ENCODE results near the gene R3HDM4.

The R3HDM4 gene

DNA sequence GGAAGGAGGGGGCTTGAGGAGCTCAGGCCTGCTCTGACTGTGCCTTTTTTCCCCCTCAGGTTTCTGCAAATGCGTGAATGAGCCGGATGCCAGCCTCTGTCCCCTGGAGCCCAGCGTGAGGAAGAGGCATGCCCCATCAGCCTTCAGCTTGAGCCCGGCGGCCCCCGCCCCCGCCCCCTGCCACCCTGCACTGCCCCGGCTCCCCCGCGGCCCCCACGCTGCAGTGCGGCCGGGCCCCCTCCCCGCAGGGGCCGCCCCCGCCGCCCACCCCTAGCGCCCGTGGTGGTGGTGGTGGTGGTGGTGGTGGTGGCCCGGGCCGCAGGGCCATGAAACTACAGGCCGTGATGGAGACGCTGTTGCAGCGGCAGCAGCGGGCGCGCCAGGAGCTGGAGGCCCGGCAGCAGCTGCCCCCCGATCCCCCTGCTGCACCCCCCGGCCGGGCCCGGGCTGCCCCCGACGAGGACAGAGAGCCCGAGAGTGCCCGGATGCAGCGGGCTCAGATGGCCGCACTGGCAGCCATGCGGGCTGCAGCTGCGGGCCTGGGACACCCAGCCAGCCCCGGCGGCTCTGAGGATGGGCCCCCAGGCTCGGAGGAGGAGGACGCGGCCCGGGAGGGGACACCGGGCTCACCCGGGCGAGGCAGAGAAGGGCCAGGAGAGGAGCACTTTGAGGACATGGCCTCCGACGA is 16.3 kb upstream of the R3HDM4 start:
- no peak for DNase-seq

DNA sequence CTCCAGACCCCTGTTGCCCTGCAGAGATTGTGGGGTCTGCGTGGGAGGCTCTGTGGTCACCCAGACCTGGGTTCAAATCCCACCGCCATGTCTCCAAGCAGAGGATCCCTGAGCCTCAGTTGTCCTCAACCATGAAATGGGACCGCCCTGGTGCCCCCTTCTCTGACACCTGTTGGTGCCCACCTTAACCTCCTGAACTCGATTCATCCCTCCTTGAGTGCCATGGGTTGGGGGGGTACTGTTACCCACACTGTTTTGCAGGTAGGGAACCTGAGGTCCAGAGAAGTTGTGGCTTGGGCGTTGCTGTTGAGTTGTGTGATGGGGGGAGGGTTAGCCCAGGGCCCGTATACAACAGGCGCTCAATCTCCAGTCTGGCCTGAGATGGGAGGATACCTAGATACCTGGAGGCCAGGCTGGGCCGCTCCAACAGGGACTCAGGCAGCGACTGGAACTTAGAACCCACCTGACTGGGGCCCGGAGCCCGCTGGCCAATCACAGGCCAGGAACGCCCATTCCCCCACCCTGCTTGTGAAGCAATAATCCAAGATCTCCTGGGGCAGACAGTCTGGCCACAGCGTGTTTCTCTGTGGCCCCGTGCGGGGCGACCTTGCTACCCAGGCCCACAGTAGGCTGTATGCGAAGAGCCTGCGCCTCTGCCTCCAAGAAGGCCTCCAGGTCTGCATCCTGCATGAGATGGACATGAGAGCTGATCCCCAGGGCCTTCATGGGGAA is 15.6 kb upstream of the R3HDM4 start:
- DNase-seq: no peak

DNA sequence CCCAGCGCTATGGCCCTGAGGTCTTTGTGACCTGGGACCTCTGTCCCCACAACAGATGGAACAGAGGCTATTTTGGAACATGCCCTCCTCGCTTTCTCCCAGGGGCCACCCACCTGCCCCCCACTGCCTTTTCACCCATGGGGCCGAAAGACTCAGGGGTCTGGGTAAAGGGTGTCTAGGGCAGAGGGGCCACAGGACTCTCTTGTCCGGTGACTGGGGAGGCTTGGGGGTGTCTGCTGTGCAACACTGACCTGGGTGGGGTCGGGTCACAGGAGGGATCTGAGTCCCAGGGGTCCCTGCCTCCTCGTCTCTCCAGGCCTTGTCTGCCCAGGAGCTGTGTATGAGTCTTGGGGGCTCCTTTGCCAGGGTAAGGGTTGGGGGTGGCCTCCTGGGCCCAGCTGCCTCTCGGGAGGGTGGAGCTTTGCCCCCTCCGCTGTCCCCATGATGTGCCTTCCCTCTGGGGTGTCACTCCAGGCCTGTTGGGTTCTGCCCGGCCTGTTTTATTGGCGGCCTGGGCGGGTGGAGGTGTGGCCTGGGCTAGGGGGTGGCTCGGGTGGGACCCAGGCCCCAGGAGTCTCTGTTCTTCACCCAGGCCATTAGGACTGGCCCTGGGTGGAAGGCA is 14.9 kb upstream of the R3HDM4 start:
- DNase-seq: no peak

DNA sequence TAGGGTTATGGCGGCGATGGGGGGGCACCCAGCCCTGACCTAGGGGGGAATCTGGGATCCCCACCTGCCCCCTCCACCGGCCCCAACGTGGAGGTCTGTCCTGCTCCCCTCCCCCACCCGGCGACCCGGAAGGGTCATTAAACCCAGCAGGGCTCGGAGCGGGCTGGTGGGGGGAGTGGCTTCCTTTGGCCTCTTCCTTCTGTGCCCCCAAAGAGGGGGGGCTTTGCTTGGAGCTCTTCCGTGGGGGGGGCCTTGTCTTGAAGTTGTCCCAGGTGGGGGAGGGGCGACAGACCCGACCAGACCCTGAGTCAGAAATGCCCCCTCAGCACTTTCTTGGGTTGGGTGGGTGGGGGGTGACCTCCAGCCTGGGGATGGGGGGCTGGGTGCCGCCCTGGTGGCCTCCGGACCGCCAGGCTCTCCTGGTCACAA is 14.3 kb upstream of the R3HDM4 start:
- DNase-seq: no peak

DNA sequence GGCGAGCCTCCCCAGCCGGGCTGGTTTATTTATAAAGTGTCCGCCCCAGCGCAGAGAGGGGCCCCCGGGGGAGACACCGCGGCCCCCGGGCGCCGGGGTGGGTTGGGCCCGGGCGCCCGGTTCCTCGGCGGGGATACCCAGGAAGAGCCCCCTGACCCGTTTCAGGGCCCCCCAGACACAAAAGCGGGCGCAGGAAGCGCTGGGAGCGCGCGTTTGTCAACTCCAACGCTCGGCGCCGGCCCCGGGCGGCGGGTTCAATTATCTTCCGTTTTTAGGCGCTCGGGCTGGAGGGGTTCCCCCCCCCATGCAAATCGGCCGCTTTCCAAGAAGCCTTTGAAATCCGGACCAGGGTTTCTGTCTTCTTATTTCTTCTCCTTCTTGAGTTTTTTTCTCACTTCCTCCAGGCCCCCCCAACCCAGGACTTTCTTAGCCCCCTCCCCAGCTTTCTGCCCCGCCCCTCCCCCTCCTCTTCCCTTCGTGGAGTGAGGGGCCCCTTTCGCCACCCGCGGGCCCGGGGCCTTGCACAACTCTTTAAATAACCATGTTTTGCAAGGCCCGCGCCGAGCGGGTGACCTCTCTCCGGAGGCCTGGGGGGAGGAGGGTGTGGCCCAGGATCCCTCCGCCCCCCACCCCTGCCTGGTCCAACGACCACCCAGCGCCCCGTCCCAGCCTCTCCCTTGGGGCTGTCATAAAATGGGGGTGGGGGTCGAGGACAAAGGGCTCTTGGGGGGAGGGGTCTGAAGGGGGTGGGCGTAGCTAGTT is 13.8 kb upstream of the R3HDM4 start:
- no peak for DNase-seq

- no peak for DNase-seq
Measured at GRCh38 chr19:926323-926588, 13.2 kb upstream of the R3HDM4 start.

GRCh38 chr19:925526-926322 is 12.7 kb upstream of the R3HDM4 start, which contains the start of gene ARID3A:
Gene ARID3A, plus strand, starts transcription at chr19:926035. Its CDS starts 3,494 bp downstream, at chr19:929529.
- peak; percentile 74 for DNase-seq

DNA sequence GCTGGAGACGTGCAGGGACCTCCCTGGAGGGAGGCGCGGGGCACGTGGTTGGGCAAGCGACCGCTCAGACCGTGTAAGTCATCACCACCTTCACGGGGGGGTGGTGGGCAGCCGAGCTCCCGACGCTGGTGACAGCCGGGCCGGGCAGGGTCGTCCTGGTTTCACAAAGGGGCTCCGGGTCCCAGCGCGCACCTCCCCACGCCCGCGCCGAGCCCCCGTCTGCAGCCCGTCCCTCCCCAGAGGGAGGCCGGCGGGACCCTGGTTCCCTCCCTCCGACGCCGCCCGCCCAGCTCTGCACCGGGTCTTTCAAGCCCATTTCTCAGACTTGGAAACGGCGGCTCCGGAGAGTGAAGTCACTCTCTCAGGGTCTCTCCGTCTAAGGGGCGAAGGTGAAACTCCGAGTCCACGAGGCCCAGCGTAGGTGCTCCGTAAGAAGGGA is 12.1 kb upstream of the R3HDM4 start:
- DNase-seq: no peak

DNA sequence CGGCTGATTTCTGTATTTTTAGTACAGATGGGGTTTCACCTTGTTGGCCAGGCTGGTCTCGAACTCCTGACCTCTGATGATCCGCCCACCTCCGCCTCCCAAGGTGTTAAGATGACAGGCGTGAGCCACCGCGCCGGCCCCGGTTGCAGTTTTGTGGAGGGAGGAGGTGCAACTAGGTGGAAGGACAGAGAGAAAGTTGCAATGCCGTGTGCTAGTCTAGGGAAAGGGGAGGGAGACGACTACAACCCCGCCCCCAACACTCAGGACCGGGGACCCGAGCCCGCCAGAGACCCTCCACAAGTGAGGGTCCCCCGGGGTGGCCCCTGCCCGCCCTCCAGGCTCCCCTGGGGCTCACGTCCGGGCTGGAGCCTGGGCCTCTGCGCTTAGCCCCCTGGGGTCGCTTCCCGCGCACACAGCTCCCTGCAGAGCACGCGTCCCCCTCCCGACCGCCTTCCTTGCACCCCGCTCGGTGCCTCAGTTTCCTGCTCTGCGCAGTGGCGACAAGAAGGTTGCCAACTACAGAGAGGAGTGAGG is 11.6 kb upstream of the R3HDM4 start:
- DNase-seq: no peak

DNA sequence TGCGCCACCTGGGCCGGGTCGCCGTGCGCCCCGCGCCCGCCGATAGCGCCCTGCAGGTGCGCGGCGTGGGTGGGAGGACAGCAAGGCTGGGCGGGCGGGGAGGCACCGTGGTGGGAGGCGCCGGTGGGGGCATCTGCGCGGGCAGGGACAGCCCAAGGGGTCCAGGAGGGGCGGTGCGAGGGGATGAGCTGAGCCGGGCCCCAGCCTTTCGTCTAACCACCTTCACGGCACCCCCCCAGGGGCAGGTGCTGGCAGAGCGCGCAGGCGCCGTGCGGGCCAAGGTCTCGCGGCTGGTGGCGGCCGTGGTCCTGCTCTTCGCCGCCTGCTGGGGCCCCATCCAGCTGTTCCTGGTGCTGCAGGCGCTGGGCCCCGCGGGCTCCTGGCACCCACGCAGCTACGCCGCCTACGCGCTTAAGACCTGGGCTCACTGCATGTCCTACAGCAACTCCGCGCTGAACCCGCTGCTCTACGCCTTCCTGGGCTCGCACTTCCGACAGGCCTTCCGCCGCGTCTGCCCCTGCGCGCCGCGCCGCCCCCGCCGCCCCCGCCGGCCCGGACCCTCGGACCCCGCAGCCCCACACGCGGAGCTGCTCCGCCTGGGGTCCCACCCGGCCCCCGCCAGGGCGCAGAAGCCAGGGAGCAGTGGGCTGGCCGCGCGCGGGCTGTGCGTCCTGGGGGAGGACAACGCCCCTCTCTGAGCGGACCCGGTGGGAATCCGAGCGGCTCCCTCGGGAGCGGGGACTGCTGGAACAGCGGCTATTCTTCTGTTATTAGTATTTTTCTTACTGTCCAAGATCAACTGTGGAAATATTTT is 7.2 kb upstream of the R3HDM4 start:
- DNase-seq: no peak

- no peak for DNase-seq
Measured at GRCh38 chr19:919199-920050, 6.4 kb upstream of the R3HDM4 start.

- no peak for DNase-seq
Measured at GRCh38 chr19:918481-919198, 5.6 kb upstream of the R3HDM4 start.

DNA sequence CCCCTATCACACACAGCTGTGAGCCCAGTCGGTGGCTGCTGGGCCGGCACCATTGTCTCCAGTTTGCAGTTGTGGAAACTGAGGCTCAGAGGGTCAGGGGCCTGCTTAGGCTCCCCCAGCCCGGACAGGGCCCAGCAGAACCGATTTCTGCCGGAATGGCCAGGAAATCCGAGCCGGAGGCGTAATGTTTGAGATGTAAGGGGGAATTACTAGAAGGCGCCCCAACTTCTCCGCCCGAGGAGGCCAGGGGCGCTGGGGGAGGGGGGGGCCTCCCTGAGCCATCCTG is 5.1 kb upstream of the R3HDM4 start:
- DNase-seq: no peak

GRCh38 chr19:917323-918151 is 4.5 kb upstream of the R3HDM4 start, which contains the start of gene KISS1R:
Gene KISS1R, plus strand, starts transcription at chr19:917333. Its CDS starts 170 bp downstream, at chr19:917503.
- peak; percentile 33 for DNase-seq

- DNase-seq: no peak
Measured at GRCh38 chr19:916645-917322, 3.8 kb upstream of the R3HDM4 start.

DNA sequence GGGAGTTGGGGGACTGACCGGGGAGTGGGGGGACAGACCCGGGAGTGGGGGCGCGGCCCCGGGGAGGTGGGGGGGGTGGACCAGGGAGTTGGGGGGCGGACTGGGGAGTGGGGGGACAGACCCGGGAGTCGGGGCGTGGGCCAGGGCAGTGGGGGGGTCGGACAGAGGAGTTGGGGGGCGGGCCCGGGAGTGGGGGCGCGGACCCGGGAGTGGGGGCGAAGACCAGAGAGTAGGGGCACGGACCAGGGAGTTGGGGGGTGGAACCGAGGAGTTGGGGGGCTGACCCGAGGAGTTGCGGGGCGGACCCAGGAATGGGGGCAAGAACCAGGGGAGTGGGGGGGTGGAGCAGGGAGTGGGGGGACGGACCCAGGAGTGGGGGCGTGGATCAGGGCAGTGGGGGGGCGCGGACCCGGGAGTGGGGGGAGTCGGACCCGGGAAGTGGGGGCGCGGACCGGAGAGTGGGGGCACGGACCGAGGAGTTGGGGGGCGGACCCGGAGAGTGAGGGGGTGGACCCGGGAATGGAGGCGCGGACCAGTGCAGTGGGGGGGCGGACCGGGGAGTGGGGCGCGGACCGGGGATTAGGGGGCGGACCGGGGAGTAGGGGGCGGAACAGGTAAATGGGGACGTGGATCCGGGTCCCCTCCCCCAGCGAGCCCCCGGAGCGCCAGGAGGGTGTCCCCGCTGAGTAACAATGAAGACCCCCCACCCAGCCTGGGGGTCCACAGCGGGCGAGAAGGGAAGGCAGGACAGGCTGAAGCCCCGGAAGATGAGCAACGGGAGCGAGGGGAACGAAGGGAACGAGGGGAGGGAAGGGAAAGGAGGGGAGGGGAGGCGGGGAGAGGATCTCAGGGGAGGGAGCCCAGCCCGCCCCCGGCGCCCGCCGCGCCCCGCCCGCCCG is 589 bp downstream of the R3HDM4 start:
- DNase-seq: no peak
